IPS DF 4.7 (cell line): ENCODE results near the gene DHRSX.
"Not testable (repeated sequence)": the region's sequence is repeated elsewhere in the genome, so short reads cannot be mapped to it uniquely, and the experiment has no call there.

Experiments
- DNase-seq: peaks from one replicate; pipeline ENCODE4 v3.0.0-alpha.2; 2013; ENCODE audit warnings: low spot score; ENCODE audit errors: extremely low read depth

Gene DHRSX

DNA sequence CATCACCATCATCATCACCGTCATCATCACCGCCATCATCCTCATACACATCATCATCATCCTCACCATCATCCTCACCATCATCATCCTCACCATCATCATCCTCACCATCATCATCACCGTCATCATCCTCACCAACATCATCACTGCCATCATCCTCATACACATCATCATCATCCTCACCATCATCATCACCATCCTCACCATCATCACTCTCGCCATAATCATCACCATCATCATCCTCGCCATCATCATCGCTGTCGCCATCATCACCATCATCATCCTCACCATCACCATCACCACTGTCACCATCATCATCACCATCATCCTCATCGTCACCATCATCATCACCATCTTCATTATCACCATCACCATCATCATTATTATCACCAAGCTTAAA, 19.8 kb upstream of the DHRSX start:
- no peak for DNase-seq

DNA sequence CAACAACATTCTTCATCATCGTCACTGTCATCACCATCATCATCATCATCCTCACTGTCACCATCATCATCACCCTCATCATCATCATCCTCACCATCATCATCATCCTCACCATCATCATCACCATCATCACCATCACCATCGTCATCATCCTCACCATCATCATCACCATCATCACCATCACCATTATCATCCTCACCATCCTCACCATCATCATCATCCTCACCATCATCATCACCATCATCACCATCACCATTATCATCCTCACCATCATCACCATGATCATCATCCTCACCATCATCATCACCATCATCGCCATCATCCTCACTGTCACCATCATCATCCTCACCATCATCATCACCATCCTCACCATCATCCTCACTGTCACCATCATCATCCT, 18.9 kb upstream of the DHRSX start:
- DNase-seq: not testable (repeated sequence)

DNA sequence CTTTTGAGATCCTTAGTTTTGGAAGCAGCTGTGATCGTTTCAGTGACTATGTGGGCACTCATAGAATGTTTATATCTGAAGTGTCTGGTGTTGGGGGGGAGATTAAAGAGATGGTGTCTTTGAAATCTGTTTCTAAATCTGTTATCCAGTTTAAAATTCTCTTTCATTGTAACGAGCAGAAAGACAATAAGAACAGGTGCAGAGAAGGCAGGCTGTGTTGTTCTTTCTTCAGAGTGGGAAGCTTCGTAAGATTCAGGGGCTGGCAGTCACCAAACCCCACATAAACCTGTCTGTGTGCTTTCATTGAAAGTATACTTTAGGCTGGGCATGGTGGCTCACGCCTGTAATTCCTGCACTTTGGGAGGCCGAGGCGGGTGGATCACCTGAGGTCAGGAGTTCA, 16.3 kb upstream of the DHRSX start:
- DNase-seq: no peak

GRCh38 chrX:2516623-2517022, 15.8 kb upstream of the DHRSX start:
- no peak for DNase-seq

DNA sequence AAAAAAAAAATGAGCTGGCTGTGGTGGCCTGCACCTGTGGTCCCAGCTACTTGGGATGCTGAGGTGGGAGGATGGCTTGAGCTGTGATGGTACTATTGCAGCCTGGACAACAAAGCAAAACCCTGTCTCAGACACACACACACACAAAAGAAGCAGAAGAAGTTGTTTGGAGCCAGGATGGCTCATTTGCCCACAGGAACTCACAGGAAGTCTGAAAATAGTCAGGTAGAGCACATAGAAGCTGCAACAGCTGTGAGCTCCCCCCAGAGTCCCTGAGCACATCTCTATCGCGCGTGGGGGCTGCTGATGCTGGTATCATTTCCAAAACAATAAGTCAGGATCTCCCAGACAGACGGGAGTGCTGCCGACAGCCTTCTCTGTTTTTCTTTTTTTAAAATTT, 13.4 kb upstream of the DHRSX start:
- no peak for DNase-seq

- DNase-seq: no peak
Measured at GRCh38 chrX:2513121-2513664, 12.4 kb upstream of the DHRSX start.

- no peak for DNase-seq
Measured at GRCh38 chrX:2512501-2512900, 11.7 kb upstream of the DHRSX start.

GRCh38 chrX:2511326-2511725, 10.6 kb upstream of the DHRSX start:
- DNase-seq: no peak

GRCh38 chrX:2508648-2509335, 8.0 kb upstream of the DHRSX start:
- DNase-seq: no peak

DNA sequence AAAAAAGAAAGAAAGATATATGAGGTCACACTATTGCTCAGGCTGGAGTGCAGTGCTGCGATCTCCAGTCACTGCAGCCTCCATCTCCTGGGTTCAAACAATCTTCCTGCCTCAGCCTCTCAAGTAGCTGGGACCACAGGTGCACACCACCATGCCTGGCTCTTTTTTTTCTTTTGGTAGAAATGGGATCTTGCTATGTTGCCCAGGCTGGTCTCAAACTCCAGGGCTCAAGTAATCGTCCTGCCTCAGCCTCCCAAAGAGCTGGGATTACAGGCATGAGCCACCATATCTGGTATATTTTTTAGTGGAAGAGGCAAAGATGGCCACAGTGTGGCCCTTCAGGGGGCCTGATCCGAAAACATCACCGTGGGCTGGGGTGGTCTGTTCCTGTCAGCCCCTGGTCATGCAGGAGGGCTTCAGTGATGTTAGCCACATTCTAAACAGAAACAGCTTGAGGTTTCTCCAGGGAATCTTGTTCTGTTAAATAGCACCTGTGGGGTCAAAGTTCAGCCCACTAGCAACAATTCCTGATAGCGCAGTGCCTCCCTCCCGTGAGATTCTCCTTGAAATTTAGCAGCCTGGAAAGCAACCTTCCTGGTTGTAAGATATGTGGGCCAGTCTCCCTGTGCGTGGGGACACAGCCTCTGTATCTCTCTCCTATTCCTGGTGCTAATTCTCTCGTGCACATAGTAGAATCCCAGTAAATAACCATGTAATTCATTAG, 7.3 kb upstream of the DHRSX start:
- DNase-seq: no peak

DNA sequence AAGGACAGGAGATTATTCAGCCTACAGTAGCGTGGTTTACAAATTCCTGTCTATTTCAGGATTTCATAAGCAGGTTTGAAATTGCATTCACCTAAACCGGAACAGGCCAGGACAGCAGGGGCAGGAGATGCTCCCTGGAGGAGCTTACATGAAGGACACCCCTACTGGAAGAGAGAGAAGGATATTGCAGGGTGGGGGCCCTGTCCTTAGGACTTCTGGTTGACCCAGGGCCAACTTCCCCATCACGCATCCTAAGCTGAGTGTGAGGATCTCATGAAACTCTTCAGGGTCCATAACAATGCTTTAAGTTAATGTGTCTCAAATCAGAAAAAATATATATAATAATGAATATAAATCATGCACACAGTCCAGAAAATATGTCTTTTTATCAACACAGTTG, 6.4 kb upstream of the DHRSX start:
- DNase-seq: no peak

DNA sequence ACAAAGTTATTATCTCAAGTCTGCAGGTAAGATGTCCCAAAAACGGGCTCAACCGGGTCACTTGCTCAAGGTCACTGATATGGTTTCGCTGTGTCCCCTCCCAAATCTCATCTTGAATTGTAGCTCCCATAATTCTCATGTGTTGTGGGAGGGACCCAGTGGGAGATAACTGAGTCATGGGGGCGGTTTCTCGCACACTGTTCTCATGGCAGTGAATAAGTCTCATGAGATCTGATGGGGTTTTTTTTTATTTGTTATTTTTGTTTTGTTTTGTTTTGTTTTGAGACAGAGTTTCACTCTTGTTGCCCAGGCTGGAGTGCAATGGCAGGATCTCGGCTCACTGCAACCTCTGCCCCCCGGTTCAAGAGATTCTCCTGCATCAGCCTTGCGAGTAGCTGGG, 4.6 kb upstream of the DHRSX start:
- DNase-seq: not testable (repeated sequence)

DNA sequence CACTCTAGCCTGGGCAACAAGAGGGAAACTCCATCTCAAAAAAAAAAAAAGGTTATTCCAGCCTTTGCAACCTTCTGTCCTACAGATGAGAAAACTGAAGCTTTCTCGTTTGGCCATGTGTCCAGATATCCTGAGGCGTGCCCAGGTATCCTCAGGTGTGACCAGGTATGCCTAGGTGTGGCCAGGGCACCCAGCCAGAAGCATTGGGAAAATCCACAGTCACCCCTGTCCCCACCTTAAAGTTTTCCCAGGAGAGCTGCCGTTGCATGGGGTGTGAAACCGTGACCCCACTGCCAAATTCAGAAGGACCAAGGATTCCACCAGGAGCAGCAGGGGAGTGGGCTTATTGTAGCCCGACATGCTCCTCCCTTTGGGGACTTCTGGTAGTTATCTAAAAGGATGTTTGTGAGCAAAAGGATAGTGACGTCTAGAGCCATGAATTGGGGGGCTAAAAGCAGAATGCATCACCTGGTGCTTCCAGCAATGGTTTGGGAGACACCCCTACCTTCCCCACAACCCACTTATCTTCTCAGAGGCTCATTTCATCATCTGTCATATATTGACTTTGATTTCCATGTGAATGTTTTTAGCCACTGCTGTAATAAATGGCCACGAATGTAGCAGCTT, 4.0 kb upstream of the DHRSX start:
- no peak for DNase-seq

DNA sequence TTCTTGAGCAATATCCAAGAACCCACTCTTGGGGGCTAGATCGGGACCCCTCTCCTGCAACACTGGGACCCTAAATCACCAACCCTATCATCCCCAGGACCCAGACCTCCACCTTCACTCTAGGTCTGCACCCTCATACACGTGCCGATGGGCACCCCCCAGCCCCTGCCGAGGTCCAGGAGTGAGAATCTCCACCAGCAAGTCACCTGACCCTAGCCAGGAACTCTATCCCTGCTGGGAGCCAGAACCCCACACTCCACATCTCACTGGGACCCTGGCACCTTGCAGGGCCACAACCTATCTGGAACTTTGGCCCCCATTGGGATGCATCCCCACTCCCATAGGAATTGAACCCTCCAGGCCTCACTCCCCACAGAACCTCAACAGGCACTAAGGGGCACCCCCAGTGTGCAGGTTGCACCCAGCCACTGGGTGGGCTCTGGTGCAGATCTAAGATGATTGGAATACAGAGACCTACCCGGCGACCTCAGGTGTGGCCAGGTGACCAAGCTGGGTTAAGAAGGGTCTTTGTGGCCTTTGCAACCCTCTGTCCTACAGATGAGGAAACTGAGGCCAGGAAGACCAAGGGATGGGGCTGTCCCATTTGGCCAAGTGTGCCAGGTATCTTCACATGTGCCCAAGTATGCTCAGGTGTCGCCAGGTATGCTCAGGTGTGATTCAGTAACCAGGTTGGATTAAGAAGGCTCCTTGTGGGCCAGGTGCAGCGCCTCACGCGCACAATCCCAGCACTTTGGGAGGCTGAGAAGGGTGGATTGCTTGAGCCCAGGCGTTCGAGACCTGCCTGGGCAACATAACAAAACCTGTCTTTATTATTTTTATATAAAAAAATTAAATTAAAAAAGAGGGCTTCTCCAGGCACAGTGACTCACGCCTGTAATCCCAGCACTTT, 3.1 kb upstream of the DHRSX start:
- DNase-seq: no peak

DNA sequence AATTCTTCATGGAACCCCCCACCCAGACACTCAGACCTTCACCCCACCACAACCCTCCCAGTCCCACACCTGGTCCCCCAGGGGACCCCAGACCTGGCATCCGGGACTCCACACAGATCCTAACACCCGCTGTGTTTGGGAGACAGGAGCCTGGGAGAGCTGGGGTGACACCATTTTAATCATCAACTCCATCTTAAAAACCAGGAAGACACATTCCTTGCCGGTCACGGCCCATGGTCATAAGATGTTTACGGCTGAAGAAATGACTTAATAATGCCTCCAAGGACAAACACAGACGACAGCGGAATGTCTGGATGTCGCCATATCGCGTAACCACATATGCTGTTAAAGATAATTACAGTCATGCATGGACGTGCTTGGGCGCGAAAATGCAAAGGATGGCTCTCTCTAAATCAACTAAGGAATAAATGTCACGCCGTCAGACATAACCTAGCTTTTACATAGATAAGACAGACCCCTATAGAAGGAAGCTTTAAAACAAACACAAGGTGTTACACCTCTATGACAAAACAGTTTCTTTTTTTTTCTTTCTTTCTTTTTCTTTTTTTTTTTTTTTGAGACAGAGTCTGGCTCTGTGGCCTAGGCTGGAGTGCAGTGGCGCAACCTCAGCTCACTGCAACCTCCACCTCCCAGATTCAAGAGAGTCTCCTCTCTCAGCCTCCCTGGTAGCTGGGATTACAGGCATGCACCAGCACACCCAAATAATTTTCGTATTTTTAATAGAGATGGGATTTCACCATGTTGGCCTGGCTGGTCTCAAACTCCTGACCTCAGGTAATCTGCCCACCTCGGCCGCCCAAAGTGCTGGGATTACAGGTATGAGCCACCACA, 2.1 kb upstream of the DHRSX start:
- DNase-seq: no peak

GRCh38 chrX:2502120-2502667, 1.4 kb upstream of the DHRSX start:
- DNase-seq: no peak

GRCh38 chrX:2501559-2502102, 855 bp upstream of the DHRSX start:
- no peak for DNase-seq

- no peak for DNase-seq
Measured at GRCh38 chrX:2500091-2500802, 529 bp downstream of the DHRSX start.

GRCh38 chrX:2499507-2499906, 1.3 kb downstream of the DHRSX start:
- no peak for DNase-seq
